Esophagus muscularis mucosa (tissue), 3 donors: ENCODE data around the gene ARHGEF18.

Source experiments
- CTCF ChIP-seq, 3 experiments: fragments of 200-600 bp in 2 of 3; fragments of 450-650 bp in 1 of 3; sonication (generic) in 2 of 3; IDR thresholded peaks; one replicate each; pipeline ENCODE4 v1.5.1; 2017 to 2019; ENCODE audit warnings: antibody characterized with exemption in 3 of 3, mild to moderate bottlenecking in 2 of 3, moderate library complexity in 1 of 3
- POLR2A ChIP-seq: fragments of 450-650 bp; IDR thresholded peaks from one replicate; pipeline ENCODE4 v1.6.1; 2017; ENCODE audit warnings: antibody characterized with exemption, moderate library complexity, mild to moderate bottlenecking, low read depth
- POLR2AphosphoS5 ChIP-seq, 2 donors: sonication (generic); formaldehyde crosslinking; IDR thresholded peaks; one replicate each; pipeline ENCODE4 v1.6.1; 2017; ENCODE audit warnings: antibody characterized with exemption in 2 of 2

GRCh38 chr19:7328647-7329046 lies 20.1 kb upstream of the ARHGEF18 start:
- TF ChIP-seq CTCF (IDR thresholded peaks at IDR 0.05), result no peak
- TF ChIP-seq POLR2AphosphoS5 (IDR thresholded peaks at IDR 0.05), result no peak
- TF ChIP-seq POLR2A, result no peak
